ENCODE data around the gene TRMT61A.

DNA sequence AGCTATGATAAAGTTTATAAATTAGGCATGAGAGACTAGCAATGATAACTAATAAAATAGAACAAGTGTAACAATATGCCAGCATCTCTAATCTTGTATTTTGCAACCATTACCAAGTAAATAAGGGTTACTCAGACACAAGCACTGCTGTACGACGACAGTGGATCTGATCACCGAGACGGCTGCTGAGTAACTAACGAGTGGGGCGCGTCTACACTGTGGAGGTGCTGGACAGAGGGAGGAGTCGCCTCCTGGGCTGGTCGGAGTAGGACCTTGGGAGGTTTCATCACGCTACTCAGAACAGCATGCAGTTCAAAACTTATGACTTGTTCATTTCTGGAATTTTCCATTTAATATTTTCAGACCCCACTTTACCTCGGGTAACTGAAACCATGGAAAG is 52.2 kb downstream of the TRMT61A start:
- TF ChIP-seq HNRNPL (IDR thresholded peaks at IDR 0.05; ENCODE audit: low read depth, low read length) (no peak), RBFOX2 (IDR thresholded peaks at IDR 0.05; ENCODE audit: low read depth, low read length) (no peak), BHLHE40 (IDR thresholded peaks at IDR 0.05; ENCODE audit: low read length) (no peak), ZNF629 (CRISPR knock-in tag; conservative IDR thresholded peaks at IDR 0.05) (no peak)
- TF ChIP-seq, protein P1, sequence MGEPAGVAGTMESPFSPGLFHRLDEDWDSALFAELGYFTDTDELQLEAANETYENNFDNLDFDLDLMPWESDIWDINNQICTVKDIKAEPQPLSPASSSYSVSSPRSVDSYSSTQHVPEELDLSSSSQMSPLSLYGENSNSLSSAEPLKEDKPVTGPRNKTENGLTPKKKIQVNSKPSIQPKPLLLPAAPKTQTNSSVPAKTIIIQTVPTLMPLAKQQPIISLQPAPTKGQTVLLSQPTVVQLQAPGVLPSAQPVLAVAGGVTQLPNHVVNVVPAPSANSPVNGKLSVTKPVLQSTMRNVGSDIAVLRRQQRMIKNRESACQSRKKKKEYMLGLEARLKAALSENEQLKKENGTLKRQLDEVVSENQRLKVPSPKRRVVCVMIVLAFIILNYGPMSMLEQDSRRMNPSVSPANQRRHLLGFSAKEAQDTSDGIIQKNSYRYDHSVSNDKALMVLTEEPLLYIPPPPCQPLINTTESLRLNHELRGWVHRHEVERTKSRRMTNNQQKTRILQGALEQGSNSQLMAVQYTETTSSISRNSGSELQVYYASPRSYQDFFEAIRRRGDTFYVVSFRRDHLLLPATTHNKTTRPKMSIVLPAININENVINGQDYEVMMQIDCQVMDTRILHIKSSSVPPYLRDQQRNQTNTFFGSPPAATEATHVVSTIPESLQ (CRISPR knock-in tag; conservative IDR thresholded peaks at IDR 0.05) = no peak
- TF ChIP-seq, protein P2, sequence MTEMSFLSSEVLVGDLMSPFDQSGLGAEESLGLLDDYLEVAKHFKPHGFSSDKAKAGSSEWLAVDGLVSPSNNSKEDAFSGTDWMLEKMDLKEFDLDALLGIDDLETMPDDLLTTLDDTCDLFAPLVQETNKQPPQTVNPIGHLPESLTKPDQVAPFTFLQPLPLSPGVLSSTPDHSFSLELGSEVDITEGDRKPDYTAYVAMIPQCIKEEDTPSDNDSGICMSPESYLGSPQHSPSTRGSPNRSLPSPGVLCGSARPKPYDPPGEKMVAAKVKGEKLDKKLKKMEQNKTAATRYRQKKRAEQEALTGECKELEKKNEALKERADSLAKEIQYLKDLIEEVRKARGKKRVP (CRISPR knock-in tag; IDR thresholded peaks at IDR 0.05) = no peak
- TF ChIP-seq, protein P3, sequence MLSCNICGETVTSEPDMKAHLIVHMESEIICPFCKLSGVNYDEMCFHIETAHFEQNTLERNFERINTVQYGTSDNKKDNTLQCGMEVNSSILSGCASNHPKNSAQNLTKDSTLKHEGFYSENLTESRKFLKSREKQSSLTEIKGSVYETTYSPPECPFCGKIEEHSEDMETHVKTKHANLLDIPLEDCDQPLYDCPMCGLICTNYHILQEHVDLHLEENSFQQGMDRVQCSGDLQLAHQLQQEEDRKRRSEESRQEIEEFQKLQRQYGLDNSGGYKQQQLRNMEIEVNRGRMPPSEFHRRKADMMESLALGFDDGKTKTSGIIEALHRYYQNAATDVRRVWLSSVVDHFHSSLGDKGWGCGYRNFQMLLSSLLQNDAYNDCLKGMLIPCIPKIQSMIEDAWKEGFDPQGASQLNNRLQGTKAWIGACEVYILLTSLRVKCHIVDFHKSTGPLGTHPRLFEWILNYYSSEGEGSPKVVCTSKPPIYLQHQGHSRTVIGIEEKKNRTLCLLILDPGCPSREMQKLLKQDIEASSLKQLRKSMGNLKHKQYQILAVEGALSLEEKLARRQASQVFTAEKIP (CRISPR knock-in tag; IDR thresholded peaks at IDR 0.05; ENCODE audit: borderline replicate concordance) = no peak
